ENCODE measurements around the gene CEMIP2.

CEMIP2 gene

GRCh38 chr9:71647094-71647591 lies 121.2 kb downstream of the CEMIP2 start:
- no peak overlapping the region for H3K27ac ChIP-seq (ENCODE audit: insufficient read depth in 1 of 2, low read depth in 1 of 2, low read length in 2 of 2, poor library complexity in 1 of 2, severe bottlenecking in 2 of 2)
- H3K27me3 ChIP-seq (replicated peaks in 2 of 5; ENCODE audit: control insufficient read depth in 4 of 5, insufficient read depth in 5 of 5, low read length in 4 of 5): no peaks in the 10 kb centered on the region
- H3K9me3 ChIP-seq (ENCODE audit: control extremely low read depth in 1 of 5, control insufficient read depth in 4 of 5, insufficient read depth in 2 of 5, low read depth in 1 of 5, low read length in 4 of 5): no peaks in the 10 kb centered on the region
- DNase-seq: peak; percentile 83 to 85 (median 84)
- ChIA-PET CTCF (interaction anchor here (0.8 to 3.1 kb wide), 11 partner anchors 9 to 392 kb away, joined by 3 to 16 read pairs (median 7); no protein-coding TSS in a partner anchor), POLR2A (interaction anchor here (1.0 to 1.1 kb wide), 2 partner anchors 37 to 38 kb away, joined by 3 read pairs; no protein-coding TSS in a partner anchor)
- peak overlapping the region in 4 of 7 experiments; percentile 12 to 50 (median 33) for H3K4me3 ChIP-seq (ENCODE audit: control insufficient read depth in 1 of 7, extremely low read depth in 1 of 7, insufficient read depth in 4 of 7, low read depth in 2 of 7, low read length in 6 of 7)
- 0% methylated on average over 5 of the region's 7 CpGs for WGBS (ENCODE audit: insufficient coverage)
- no peaks in the 10 kb centered on the region for H3K36me3 ChIP-seq (ENCODE audit: control insufficient read depth in 4 of 4, insufficient read depth in 4 of 4, low read length in 3 of 4)
- H3K4me1 ChIP-seq (ENCODE audit: control extremely low read depth in 1 of 4, control insufficient read depth in 4 of 4, insufficient read depth in 4 of 4, low read length in 3 of 4): peaks cover 11 to 51% (median 40%) of the 10 kb centered on the region in 4 experiments

- Histone ChIP-seq H3K27ac (ENCODE audit: insufficient read depth in 1 of 2, low read depth in 1 of 2, low read length in 2 of 2, poor library complexity in 1 of 2, severe bottlenecking in 2 of 2) (no peak overlapping the region), H3K4me3 (ENCODE audit: control insufficient read depth in 1 of 7, extremely low read depth in 1 of 7, insufficient read depth in 4 of 7, low read depth in 2 of 7, low read length in 6 of 7) (no peak overlapping the region), H3K27me3 (replicated peaks in 2 of 5; ENCODE audit: control insufficient read depth in 4 of 5, insufficient read depth in 5 of 5, low read length in 4 of 5) (no peaks in the 10 kb centered on the region), H3K36me3 (ENCODE audit: control insufficient read depth in 4 of 4, insufficient read depth in 4 of 4, low read length in 3 of 4) (no peaks in the 10 kb centered on the region), H3K4me1 (ENCODE audit: control extremely low read depth in 1 of 4, control insufficient read depth in 4 of 4, insufficient read depth in 4 of 4, low read length in 3 of 4) (peaks cover 11 to 51% (median 40%) of the 10 kb centered on the region in 4 experiments), H3K9me3 (ENCODE audit: control extremely low read depth in 1 of 5, control insufficient read depth in 4 of 5, insufficient read depth in 2 of 5, low read depth in 1 of 5, low read length in 4 of 5) (no peaks in the 10 kb centered on the region)
- ChIA-PET CTCF (interaction anchor here (1.1 to 3.0 kb wide), 7 partner anchors 14 to 71 kb away, joined by 3 to 16 read pairs (median 8); no protein-coding TSS in a partner anchor), POLR2A (no interaction called here)
- DNase-seq: no peak
- WGBS (ENCODE audit: insufficient coverage): no CpG with 5 or more reads among the region's 1 CpG
Observed at GRCh38 chr9:71646131-71646530, 122.2 kb downstream of the CEMIP2 start.

GRCh38 chr9:71644819-71645362 lies 123.4 kb downstream of the CEMIP2 start:
- no CpG with 5 or more reads among the region's 1 CpG for WGBS (ENCODE audit: insufficient coverage)
- H3K27ac ChIP-seq (ENCODE audit: insufficient read depth in 1 of 2, low read depth in 1 of 2, low read length in 2 of 2, poor library complexity in 1 of 2, severe bottlenecking in 2 of 2): no peak overlapping the region
- ChIA-PET CTCF (interaction anchor here (0.6 to 1.8 kb wide), 2 partner anchors 17 to 138 kb away, joined by 3 to 7 read pairs; no protein-coding TSS in a partner anchor), POLR2A (no interaction called here)
- no peaks in the 10 kb centered on the region for H3K27me3 ChIP-seq (replicated peaks in 2 of 5; ENCODE audit: control insufficient read depth in 4 of 5, insufficient read depth in 5 of 5, low read length in 4 of 5)
- H3K36me3 ChIP-seq (ENCODE audit: control insufficient read depth in 4 of 4, insufficient read depth in 4 of 4, low read length in 3 of 4): no peaks in the 10 kb centered on the region
- H3K9me3 ChIP-seq (ENCODE audit: control extremely low read depth in 1 of 5, control insufficient read depth in 4 of 5, insufficient read depth in 2 of 5, low read depth in 1 of 5, low read length in 4 of 5): no peaks in the 10 kb centered on the region
- H3K4me1 ChIP-seq (ENCODE audit: control extremely low read depth in 1 of 4, control insufficient read depth in 4 of 4, insufficient read depth in 4 of 4, low read length in 3 of 4): peaks cover 11 to 51% (median 40%) of the 10 kb centered on the region in 4 experiments
- peak in 1 of 3 donors; percentile 24 for DNase-seq
- H3K4me3 ChIP-seq (ENCODE audit: control insufficient read depth in 1 of 7, extremely low read depth in 1 of 7, insufficient read depth in 4 of 7, low read depth in 2 of 7, low read length in 6 of 7): no peak overlapping the region

- peaks cover 9 to 54% (median 45%) of the 10 kb centered on the region in 4 experiments for H3K4me1 ChIP-seq (ENCODE audit: control extremely low read depth in 1 of 4, control insufficient read depth in 4 of 4, insufficient read depth in 4 of 4, low read length in 3 of 4)
- no peaks in the 10 kb centered on the region for H3K9me3 ChIP-seq (ENCODE audit: control extremely low read depth in 1 of 5, control insufficient read depth in 4 of 5, insufficient read depth in 2 of 5, low read depth in 1 of 5, low read length in 4 of 5)
- ChIA-PET POLR2A (no interaction called here), CTCF (interaction anchor here (1.0 to 1.8 kb wide), 3 partner anchors 15 to 73 kb away, joined by 3 to 7 read pairs (median 5); no protein-coding TSS in a partner anchor)
- H3K36me3 ChIP-seq (ENCODE audit: control insufficient read depth in 4 of 4, insufficient read depth in 4 of 4, low read length in 3 of 4): no peaks in the 10 kb centered on the region
- H3K27me3 ChIP-seq (replicated peaks in 2 of 5; ENCODE audit: control insufficient read depth in 4 of 5, insufficient read depth in 5 of 5, low read length in 4 of 5): no peaks in the 10 kb centered on the region
- no peak for DNase-seq
- no peak overlapping the region for H3K4me3 ChIP-seq (ENCODE audit: control insufficient read depth in 1 of 7, extremely low read depth in 1 of 7, insufficient read depth in 4 of 7, low read depth in 2 of 7, low read length in 6 of 7)
- WGBS (ENCODE audit: insufficient coverage): 63% methylated on average over 2 of the region's 2 CpGs
- no peak overlapping the region for H3K27ac ChIP-seq (ENCODE audit: insufficient read depth in 1 of 2, low read depth in 1 of 2, low read length in 2 of 2, poor library complexity in 1 of 2, severe bottlenecking in 2 of 2)
Observed at GRCh38 chr9:71643330-71643729, 125.0 kb downstream of the CEMIP2 start.

- CTCF ChIA-PET: interaction anchor here (0.7 to 1.4 kb wide), 3 partner anchors 38 to 1492 kb away, joined by 3 to 5 read pairs (median 3); no protein-coding TSS in a partner anchor
- no peak for DNase-seq
- Histone ChIP-seq H3K27me3 (replicated peaks in 2 of 5; ENCODE audit: control insufficient read depth in 4 of 5, insufficient read depth in 5 of 5, low read length in 4 of 5) (no peaks in the 10 kb centered on the region), H3K27ac (ENCODE audit: insufficient read depth in 1 of 2, low read depth in 1 of 2, low read length in 2 of 2, poor library complexity in 1 of 2, severe bottlenecking in 2 of 2) (no peak overlapping the region), H3K4me1 (ENCODE audit: control extremely low read depth in 1 of 4, control insufficient read depth in 4 of 4, insufficient read depth in 4 of 4, low read length in 3 of 4) (peaks cover 0 to 49% (median 38%) of the 10 kb centered on the region in 4 experiments), H3K36me3 (ENCODE audit: control insufficient read depth in 4 of 4, insufficient read depth in 4 of 4, low read length in 3 of 4) (no peaks in the 10 kb centered on the region), H3K4me3 (ENCODE audit: control insufficient read depth in 1 of 7, extremely low read depth in 1 of 7, insufficient read depth in 4 of 7, low read depth in 2 of 7, low read length in 6 of 7) (no peak overlapping the region), H3K9me3 (ENCODE audit: control extremely low read depth in 1 of 5, control insufficient read depth in 4 of 5, insufficient read depth in 2 of 5, low read depth in 1 of 5, low read length in 4 of 5) (no peaks in the 10 kb centered on the region)
- 97% methylated on average over 5 of the region's 5 CpGs for WGBS (ENCODE audit: insufficient coverage)
- POLR2A ChIA-PET: no interaction called here
Observed at GRCh38 chr9:71642056-71642455, 126.3 kb downstream of the CEMIP2 start.

- no peaks in the 10 kb centered on the region for H3K36me3 ChIP-seq (ENCODE audit: control insufficient read depth in 4 of 4, insufficient read depth in 4 of 4, low read length in 3 of 4)
- no peaks in the 10 kb centered on the region for H3K9me3 ChIP-seq (ENCODE audit: control extremely low read depth in 1 of 5, control insufficient read depth in 4 of 5, insufficient read depth in 2 of 5, low read depth in 1 of 5, low read length in 4 of 5)
- peaks cover 0 to 19% (median 13%) of the 10 kb centered on the region in 4 experiments for H3K4me1 ChIP-seq (ENCODE audit: control extremely low read depth in 1 of 4, control insufficient read depth in 4 of 4, insufficient read depth in 4 of 4, low read length in 3 of 4)
- H3K27ac ChIP-seq (ENCODE audit: insufficient read depth in 1 of 2, low read depth in 1 of 2, low read length in 2 of 2, poor library complexity in 1 of 2, severe bottlenecking in 2 of 2): no peak overlapping the region
- 14% methylated on average over 5 of the region's 7 CpGs for WGBS (ENCODE audit: insufficient coverage)
- H3K27me3 ChIP-seq (replicated peaks in 2 of 5; ENCODE audit: control insufficient read depth in 4 of 5, insufficient read depth in 5 of 5, low read length in 4 of 5): no peaks in the 10 kb centered on the region
- ChIA-PET POLR2A (no interaction called here), CTCF (interaction anchor here (1.0 to 1.5 kb wide), 3 partner anchors 9 to 46 kb away, joined by 3 to 5 read pairs (median 3); no protein-coding TSS in a partner anchor)
- DNase-seq: peak in 2 of 3 donors; percentile 13 to 25
- peak overlapping the region in 3 of 7 experiments; percentile 8 to 51 (median 16) for H3K4me3 ChIP-seq (ENCODE audit: control insufficient read depth in 1 of 7, extremely low read depth in 1 of 7, insufficient read depth in 4 of 7, low read depth in 2 of 7, low read length in 6 of 7)
Observed at GRCh38 chr9:71638627-71639026, 129.7 kb downstream of the CEMIP2 start.

- Histone ChIP-seq H3K27me3 (replicated peaks in 2 of 5; ENCODE audit: control insufficient read depth in 4 of 5, insufficient read depth in 5 of 5, low read length in 4 of 5) (no peaks in the 10 kb centered on the region), H3K4me3 (ENCODE audit: control insufficient read depth in 1 of 7, extremely low read depth in 1 of 7, insufficient read depth in 4 of 7, low read depth in 2 of 7, low read length in 6 of 7) (no peak overlapping the region), H3K27ac (ENCODE audit: insufficient read depth in 1 of 2, low read depth in 1 of 2, low read length in 2 of 2, poor library complexity in 1 of 2, severe bottlenecking in 2 of 2) (no peak overlapping the region), H3K4me1 (ENCODE audit: control extremely low read depth in 1 of 4, control insufficient read depth in 4 of 4, insufficient read depth in 4 of 4, low read length in 3 of 4) (peaks cover 0 to 17% (median 11%) of the 10 kb centered on the region in 4 experiments), H3K9me3 (ENCODE audit: control extremely low read depth in 1 of 5, control insufficient read depth in 4 of 5, insufficient read depth in 2 of 5, low read depth in 1 of 5, low read length in 4 of 5) (no peaks in the 10 kb centered on the region), H3K36me3 (ENCODE audit: control insufficient read depth in 4 of 4, insufficient read depth in 4 of 4, low read length in 3 of 4) (no peaks in the 10 kb centered on the region)
- ChIA-PET CTCF (interaction anchor here (1.0 to 1.5 kb wide), 2 partner anchors 10 to 46 kb away, joined by 3 to 5 read pairs; no protein-coding TSS in a partner anchor), POLR2A (no interaction called here)
- no peak for DNase-seq
- WGBS (ENCODE audit: insufficient coverage): 74% methylated on average over 3 of the region's 5 CpGs
Observed at GRCh38 chr9:71637926-71638325, 130.4 kb downstream of the CEMIP2 start.

All from common myeloid progenitor, CD34-positive (primary cell).